ENCODE results near the gene PPP1R3D.
"Not testable (repeated sequence)": the region's sequence is repeated elsewhere in the genome, so short reads cannot be mapped to it uniquely, and the experiment has no call there.

Gene PPP1R3D

DNA sequence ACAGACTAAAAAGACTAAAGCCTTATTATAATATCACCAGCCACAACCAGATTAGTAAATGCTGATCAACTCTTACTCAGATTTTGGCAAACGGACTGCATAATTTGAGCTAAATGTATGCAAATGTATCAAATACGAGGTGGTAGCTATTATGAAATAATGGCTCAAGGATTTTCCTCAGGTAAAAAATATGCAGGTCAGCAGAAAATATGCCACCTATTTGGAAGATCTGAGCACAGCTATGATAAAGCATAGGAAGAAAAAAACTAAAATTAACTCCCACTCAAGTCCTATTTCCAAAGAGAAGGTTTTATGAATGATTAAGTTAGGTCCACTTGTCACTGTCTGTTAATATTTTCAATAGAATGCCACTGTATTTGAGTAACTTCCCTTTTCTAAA lies 29.1 kb downstream of the PPP1R3D start:
- no peak for FAIRE-seq

DNA sequence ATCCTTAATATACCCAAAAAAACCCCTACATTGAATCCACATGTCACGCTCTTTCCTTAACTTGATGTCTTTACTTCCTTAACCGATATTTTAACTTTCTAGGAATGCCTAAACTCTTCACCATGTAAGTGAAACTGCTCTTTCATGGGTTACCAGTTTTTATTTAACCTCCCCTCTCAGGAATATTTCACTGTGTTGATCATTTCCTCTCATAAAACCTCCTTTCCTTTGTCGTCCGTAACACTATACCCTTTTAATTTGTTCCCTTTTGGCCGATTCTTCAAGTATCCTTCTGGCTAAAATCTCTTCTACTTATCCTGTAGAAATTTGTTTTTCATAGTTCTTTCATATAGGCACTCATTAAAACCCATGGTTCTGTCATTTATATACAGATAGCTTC lies 31.2 kb downstream of the PPP1R3D start:
- FAIRE-seq, result no peak

DNA sequence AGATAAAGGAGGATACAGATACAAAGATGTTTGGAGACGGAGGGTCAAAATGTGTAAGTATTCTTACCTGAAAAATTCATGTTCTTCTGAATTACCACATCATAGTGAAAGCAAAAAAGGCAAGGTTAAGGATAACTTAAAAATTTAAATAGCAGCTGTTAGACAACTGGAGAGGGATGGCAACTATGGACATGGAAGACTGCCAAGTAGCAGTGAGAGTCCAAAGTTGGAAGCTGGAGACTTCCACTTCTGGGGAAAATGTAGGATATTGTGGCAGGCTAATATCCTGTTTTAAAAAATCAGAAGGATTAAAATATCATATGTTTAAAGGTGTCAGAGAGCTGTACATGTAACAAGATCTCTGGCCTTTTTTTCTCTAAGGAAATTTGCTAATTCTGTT lies 36.5 kb downstream of the PPP1R3D start:
- FAIRE-seq, result no peak

GRCh38 chr20:59902470-59902869 lies 37.6 kb downstream of the PPP1R3D start:
- no peak for FAIRE-seq

DNA sequence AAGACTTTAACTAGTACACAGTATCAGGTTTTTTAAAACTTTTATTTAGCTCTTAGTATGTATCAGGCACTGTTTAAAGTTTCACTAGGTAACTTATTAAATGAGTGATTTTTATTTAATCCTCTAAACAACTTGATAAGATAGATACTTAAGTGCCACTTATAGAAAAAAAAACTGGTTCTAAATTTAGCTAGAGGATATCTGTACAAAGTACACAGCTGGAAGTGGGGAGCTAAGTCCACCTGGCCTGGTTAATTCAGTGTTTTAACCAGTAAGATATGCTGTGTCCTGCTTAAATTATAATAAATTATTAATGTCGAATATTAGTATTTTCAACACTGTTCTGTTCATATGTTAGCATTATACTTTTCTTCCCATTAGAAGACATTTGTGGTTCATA lies 44.2 kb downstream of the PPP1R3D start:
- FAIRE-seq, result no peak

DNA sequence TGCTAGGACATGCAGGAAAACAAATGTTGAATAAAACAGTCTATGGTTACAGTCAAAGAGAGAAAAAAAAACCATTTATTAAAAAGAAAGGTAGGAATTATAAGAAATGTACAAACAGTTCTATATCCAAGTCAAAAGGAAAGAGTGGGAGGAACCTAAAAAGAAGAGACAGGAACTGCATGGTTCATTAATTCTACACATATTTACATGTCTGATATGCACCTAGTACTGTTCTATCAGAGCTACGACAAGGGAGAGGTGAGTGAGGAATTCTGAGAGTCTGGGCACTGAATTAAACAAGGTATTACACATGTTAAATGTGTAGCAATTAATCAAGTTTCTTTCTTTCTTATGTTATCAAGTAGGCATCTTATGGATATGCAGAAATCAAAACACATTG lies 48.5 kb downstream of the PPP1R3D start:
- no peak for FAIRE-seq

- not testable (repeated sequence) for FAIRE-seq
Observed at GRCh38 chr20:59890035-59890434, 50.1 kb downstream of the PPP1R3D start.

DNA sequence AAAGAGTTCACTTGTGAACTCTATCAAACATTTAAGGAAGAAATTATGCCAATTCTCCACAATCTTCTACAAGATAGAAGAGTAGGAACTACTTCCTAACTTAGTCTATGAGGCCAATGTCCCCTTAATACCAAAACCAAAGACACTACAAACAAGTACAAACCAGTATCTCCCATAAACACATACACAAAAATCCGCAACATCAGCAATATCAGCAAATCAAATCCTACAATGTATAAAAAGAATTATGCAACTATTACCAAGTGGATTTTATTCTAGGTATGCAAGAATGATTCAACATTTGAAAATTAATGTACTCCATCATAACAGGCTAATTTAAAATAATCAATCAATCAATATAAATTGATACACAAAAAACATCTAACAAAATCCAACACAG lies 52.1 kb downstream of the PPP1R3D start:
- FAIRE-seq, result no peak

Measured in endometrium (tissue), 2 donors.